SK-N-SH (cell line): ENCODE data around the gene NME9.

Experiments used
- ELF1 ChIP-seq: IDR thresholded peaks from 2 replicates; pipeline ENCODE4 v1.4.0; 2012
- NRF1 ChIP-seq: IDR thresholded peaks from 2 replicates; pipeline ENCODE4 v1.6.1; 2012; ENCODE audit warnings: low read depth, mild to moderate bottlenecking, low read length
- POLR2AphosphoS5 ChIP-seq: IDR thresholded peaks from 2 replicates; pipeline ENCODE4 v1.6.1; 2012; ENCODE audit warnings: low read depth, low read length
- RAD21 ChIP-seq: IDR thresholded peaks from 2 replicates; pipeline ENCODE4 v1.6.1; 2012; ENCODE audit warnings: mild to moderate bottlenecking, low read length
- RFX5 ChIP-seq: IDR thresholded peaks from 2 replicates; pipeline ENCODE4 v1.6.1; 2012; ENCODE audit warnings: mild to moderate bottlenecking, improper control_type of control experiment, low read length
- SMC3 ChIP-seq: IDR thresholded peaks from 2 replicates; pipeline ENCODE4 v1.6.1; 2012; ENCODE audit warnings: low read depth, low read length, improper control_type of control experiment
- TF ChIP-seq, protein P1 (sequence below): fragments of 200-600 bp; sonication (generic); IDR thresholded peaks from 2 replicates; pipeline ENCODE4 v1.6.1; 2017; ENCODE audit warnings: antibody characterized with exemption, mild to moderate bottlenecking, moderate library complexity
- TF ChIP-seq, protein P2 (sequence below): IDR thresholded peaks from 2 replicates; pipeline ENCODE4 v1.6.1; 2012; ENCODE audit warnings: mild to moderate bottlenecking, low read depth, low read length, moderate library complexity

DNA sequence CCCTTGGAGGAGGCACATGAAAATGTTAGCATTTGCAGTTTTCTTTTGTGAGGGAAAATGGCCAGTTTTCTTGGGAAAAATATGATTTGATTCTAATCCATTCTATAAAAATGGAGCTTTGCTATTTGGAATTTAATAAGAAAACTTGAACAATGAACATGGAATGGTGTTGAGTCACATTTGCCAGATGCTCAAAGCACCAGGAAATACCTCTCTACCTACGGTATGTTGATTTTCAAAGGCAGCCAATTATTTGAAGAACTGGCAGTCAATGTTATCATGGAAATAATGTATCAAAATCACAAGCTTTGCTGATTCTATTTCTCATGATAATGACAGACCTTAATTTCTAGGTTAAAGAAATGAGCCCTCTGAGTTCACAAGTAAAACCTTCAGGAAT, 14.9 kb downstream of the NME9 start:
- TF ChIP-seq RFX5, result no peak
- TF ChIP-seq, protein P1, sequence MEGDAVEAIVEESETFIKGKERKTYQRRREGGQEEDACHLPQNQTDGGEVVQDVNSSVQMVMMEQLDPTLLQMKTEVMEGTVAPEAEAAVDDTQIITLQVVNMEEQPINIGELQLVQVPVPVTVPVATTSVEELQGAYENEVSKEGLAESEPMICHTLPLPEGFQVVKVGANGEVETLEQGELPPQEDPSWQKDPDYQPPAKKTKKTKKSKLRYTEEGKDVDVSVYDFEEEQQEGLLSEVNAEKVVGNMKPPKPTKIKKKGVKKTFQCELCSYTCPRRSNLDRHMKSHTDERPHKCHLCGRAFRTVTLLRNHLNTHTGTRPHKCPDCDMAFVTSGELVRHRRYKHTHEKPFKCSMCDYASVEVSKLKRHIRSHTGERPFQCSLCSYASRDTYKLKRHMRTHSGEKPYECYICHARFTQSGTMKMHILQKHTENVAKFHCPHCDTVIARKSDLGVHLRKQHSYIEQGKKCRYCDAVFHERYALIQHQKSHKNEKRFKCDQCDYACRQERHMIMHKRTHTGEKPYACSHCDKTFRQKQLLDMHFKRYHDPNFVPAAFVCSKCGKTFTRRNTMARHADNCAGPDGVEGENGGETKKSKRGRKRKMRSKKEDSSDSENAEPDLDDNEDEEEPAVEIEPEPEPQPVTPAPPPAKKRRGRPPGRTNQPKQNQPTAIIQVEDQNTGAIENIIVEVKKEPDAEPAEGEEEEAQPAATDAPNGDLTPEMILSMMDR, result no peak
- no peak for TF ChIP-seq ELF1
- no peak for TF ChIP-seq NRF1
- no peak for TF ChIP-seq POLR2AphosphoS5
- TF ChIP-seq, protein P2, sequence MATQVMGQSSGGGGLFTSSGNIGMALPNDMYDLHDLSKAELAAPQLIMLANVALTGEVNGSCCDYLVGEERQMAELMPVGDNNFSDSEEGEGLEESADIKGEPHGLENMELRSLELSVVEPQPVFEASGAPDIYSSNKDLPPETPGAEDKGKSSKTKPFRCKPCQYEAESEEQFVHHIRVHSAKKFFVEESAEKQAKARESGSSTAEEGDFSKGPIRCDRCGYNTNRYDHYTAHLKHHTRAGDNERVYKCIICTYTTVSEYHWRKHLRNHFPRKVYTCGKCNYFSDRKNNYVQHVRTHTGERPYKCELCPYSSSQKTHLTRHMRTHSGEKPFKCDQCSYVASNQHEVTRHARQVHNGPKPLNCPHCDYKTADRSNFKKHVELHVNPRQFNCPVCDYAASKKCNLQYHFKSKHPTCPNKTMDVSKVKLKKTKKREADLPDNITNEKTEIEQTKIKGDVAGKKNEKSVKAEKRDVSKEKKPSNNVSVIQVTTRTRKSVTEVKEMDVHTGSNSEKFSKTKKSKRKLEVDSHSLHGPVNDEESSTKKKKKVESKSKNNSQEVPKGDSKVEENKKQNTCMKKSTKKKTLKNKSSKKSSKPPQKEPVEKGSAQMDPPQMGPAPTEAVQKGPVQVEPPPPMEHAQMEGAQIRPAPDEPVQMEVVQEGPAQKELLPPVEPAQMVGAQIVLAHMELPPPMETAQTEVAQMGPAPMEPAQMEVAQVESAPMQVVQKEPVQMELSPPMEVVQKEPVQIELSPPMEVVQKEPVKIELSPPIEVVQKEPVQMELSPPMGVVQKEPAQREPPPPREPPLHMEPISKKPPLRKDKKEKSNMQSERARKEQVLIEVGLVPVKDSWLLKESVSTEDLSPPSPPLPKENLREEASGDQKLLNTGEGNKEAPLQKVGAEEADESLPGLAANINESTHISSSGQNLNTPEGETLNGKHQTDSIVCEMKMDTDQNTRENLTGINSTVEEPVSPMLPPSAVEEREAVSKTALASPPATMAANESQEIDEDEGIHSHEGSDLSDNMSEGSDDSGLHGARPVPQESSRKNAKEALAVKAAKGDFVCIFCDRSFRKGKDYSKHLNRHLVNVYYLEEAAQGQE, result no peak
- no peak for TF ChIP-seq RAD21
- TF ChIP-seq SMC3, result no peak
